GM18951 (cell line): Measurements from ENCODE around the gene ZNF821.
"Not testable (repeated sequence)": the region's sequence is repeated elsewhere in the genome, so short reads cannot be mapped to it uniquely, and the experiment has no call there.

Source experiments
- POLR2A ChIP-seq: IDR thresholded peaks from 4 replicates; pipeline ENCODE4 v1.6.1; 2011; ENCODE audit warnings: mild to moderate bottlenecking; ENCODE audit not compliant: insufficient read length, insufficient read depth; ENCODE audit errors: extremely low read depth
- in situ Hi-C: fragments of 300-500 bp; cut with MboI; formaldehyde crosslinking; loops from one replicate; pipeline ENCODE4 v1.12.0; 2022; ENCODE audit warnings: low sequenced_read_pairs, mixed read lengths, inconsistent platforms; ENCODE audit not compliant: unreplicated experiment

ZNF821 gene

DNA sequence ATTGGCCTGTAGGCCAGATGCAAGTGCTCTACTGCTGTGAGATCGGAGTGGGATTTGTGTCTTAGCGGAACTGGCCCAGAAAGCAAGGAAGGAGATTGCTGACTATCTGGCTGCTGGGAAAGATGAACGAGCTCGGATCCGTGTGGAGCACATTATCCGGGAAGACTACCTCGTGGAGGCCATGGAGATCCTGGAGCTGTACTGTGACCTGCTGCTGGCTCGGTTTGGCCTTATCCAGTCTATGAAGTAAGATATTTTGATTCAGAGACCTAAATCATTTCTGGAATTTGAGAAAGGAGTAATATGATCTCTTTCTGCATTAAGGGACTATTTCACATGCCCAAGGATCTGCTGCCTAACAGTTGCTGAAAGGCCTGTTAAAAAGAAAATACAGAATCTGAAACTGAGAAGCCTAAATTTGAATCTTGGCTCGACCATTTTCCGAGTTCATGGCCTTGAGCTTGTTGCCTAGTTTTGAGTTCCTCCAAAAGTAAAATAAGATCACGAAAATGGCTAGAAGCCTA lies 32.5 kb upstream of the ZNF821 start:
- in situ Hi-C loops, result no loop called here

DNA sequence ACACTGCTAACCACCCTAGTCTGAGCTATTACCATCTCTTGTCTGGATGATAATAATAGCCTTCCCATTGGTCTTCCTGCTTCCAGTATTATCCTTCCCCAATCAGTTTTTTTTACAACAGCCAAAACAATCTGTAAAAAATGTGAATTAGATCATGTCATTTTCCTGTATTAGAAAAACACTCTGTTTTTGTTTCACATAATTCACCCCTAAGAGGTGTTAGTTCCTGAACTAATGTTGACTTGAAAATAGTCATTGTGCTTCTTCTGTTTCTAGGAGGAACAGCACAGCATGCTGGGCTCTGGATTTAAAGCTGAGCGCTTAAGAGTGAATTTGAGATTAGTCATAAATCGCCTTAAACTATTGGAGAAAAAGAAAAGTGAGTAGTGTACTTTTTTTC lies 31.4 kb upstream of the ZNF821 start:
- in situ Hi-C loops, result no loop called here

More for the DNA sequence above, 32.5 kb upstream of the ZNF821 start:
- TF ChIP-seq POLR2A, result no peak

DNA sequence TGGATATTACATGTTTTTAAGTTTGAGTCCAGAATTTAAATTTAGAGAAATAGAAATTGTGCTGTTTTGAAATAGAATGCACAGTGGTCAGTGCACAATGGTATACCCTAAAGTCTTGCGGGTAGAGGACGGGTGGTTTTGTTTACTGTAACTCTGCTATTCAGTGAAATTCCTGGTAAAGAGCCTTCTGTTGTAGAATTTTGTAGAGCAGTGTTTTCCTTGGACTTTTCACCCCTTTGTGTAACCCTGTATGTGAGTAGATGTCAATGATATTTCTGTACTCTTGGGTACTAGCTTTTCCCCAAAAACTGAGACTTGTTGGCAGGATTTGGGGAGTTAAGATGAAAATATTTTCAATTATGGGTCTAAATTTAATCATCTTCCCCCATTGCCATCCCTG lies 30.8 kb upstream of the ZNF821 start:
- TF ChIP-seq POLR2A, result no peak
- in situ Hi-C loops, result no loop called here

More for the DNA sequence above, 31.4 kb upstream of the ZNF821 start:
- no peak for TF ChIP-seq POLR2A

DNA sequence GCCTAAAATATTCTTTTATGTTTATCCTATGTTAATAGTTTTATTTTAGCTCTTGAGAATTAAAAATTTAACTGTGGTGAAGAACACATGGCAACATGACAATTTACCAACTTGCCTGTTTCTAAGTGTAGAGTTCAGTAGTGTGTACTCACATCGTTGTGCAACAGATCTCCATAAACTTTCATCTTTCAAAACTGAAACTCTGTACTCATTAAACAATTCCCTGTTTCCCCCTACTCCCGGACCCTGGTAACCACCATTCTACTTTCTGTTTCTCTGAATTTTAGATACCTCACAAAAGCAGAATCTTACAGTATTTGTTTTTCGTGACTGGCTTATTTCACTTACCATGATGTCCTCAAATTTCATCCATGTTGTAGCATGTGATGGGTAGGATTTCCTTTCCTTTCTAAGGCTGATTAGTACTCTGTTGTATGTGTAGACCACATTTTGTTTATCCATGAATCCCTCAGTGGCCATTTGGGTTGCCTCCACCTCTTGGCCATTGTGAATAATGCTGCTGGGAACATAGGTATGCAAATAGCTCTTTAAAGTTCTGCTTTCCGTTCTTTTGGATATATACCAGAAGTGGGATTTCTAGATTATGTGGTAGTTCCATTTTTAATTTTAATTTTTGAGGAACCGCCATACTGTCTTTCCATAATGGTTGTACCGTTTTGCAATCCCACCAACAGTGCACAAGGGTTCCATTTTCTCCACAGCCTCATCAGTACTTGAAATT lies 28.7 kb upstream of the ZNF821 start:
- in situ Hi-C loops, result no loop called here

DNA sequence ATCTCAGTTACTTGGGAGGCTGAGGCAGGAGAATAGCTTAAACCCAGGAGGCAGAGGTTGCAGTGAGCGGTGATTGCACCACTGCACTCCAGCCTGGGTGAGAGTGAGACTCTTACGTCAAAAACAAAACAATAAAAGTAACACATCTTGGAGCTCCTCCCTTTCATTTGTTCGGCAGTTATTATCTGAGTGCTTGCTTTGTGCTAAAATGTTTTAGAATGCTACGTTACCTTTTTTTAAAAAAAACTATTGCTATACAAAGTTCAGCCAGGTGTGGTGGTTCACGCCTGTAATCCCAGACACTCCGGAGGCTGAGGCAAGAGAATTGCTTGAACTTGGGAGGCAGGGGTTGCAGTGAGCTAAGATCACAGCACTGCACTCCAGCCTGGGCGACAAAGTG lies 27.1 kb upstream of the ZNF821 start:
- no peak for TF ChIP-seq POLR2A
- in situ Hi-C loops, result no loop called here

More for the DNA sequence above, 28.7 kb upstream of the ZNF821 start:
- TF ChIP-seq POLR2A, result no peak

DNA sequence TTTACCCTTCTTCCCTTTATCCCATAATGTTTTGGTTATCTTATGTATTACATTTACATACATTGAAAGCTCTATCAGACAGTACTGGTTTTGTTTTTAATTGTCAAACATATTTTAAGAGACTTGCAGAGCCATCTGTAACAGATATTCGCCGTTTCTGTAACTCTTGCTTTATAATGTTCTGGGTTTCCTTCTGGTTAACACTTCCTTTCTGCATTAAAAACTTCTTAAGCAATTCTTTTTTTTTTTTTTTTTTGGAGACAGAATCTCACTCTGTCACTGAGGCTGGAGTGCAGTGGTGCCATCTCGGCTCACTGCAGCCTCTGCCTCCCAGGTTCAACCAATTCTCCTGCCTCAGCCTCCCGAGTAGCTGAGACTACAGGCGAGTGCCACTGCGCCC lies 21.8 kb upstream of the ZNF821 start:
- in situ Hi-C loops, result not testable (repeated sequence)

DNA sequence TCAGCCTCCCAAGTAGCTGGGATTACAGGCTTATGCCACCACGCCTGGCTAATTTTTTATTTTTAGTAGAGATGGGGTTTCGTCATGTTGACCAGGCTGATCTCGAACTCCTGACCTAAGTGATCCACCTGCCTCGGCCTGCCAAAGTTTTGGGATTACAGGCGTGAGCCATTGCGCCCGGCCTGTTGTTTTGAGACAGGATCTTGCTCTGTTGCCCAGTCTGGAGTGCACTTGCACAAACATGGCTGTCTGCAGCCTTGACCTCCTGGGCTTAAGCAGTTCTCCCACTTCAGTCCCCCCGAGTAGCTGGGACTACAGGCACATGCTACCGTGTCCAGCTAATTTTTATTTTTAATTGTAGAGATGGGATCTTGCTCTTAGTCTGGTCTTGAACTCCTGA lies 20.3 kb upstream of the ZNF821 start:
- no peak for TF ChIP-seq POLR2A
- in situ Hi-C loops, result no loop called here

DNA sequence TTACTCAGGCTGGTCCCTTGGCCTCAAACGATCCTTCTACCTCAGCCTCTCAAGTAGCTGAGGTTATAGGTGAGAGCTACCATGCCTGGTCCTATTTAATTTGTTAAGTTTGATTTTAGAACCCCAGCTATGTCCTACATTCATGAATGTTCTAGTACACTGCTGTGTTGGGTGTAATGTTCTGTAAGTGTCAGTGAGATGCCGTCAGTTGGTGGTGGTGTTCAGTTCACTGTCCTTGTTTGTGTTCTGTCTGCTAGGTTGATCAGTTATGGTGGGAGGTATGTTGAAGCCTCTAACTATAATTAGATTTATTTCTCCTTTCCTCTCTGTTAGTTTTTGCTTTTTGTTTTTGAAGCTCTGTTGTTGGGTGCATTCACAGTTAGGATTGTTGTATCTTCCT lies 19.6 kb upstream of the ZNF821 start:
- in situ Hi-C loops, result no loop called here
- TF ChIP-seq POLR2A, result no peak

DNA sequence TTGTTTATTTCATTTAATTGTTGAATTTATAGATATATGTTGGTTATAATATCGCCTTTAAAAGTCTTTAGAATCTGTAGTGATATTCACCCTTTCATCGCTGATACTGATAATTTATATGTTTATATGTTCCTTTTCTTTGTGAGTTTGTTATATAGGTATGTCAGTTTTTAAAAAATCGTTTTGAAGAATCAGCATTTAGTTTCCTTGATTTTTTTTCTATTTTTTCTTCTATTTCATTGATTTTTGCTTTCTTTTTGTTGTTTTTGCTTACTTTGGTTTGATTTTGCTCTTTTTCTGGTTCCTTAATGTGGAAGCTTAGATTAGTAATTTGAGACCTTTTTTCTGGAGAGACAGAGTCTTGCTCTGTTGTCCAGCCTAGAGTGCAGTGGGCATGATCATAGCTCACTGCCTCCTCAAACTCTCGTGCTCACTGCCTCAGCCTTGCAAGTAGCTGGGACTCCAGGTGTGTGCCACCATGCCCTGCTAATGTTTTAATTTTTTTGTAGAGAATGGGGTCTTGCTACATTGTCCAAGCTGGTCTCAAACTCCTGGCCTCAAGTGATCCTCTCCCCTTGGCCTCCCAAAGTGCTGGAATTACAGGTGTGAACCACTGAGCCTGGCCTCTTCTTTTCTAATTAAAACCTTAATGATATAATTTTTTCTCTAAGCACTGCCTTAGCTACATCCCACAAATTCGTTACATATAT lies 18.8 kb upstream of the ZNF821 start:
- TF ChIP-seq POLR2A, result no peak
- in situ Hi-C loops, result no loop called here

DNA sequence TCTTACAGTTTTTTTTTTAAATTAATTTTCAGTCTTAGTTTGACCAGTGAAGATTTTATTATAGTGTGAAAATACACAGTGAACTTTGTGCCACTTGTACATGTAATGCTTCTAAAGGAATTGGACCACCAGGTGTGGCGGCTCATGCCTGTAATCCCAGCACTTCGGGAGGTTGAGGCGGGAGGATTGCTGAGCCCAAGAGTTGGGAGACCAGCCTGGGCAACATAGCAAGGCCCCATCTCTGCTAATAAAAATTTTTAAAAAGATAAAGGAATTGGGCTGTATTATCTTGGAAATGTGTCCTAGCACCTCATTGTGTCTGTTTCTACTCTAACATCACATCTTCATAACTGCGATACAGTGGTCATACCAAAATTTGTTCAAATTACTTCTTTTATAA lies 15.2 kb upstream of the ZNF821 start:
- TF ChIP-seq POLR2A, result no peak
- in situ Hi-C loops, result no loop called here

DNA sequence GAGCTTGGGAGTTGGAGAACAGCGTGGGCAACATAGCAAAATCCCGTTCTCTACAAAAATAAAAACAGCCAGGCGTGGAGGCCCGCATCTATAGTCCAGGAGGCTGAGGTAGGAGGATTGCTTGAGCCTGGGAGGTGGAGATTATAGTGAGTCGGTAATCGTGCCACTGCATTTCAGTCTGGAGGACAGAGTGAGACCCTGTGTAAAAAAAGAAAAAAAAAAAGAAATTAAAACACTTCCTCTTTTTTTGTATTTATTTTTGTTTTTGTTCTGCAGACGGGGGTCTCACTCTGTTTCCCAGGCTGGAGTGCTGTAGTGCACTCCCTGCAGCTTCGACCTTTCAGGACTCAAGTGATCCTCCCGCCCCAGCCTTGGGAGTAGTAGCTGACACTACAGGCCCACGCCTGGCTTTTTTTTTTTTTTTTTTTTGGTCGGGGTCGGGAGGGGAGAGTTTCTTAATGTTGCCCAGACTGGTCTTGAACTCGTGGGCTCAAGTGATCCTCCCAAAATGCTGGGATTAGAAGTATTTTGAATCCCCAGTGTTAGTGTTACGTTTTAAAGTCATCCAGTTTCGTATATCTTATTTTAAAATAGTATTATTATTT lies 12.9 kb upstream of the ZNF821 start:
- TF ChIP-seq POLR2A, result no peak
- in situ Hi-C loops, result no loop called here

DNA sequence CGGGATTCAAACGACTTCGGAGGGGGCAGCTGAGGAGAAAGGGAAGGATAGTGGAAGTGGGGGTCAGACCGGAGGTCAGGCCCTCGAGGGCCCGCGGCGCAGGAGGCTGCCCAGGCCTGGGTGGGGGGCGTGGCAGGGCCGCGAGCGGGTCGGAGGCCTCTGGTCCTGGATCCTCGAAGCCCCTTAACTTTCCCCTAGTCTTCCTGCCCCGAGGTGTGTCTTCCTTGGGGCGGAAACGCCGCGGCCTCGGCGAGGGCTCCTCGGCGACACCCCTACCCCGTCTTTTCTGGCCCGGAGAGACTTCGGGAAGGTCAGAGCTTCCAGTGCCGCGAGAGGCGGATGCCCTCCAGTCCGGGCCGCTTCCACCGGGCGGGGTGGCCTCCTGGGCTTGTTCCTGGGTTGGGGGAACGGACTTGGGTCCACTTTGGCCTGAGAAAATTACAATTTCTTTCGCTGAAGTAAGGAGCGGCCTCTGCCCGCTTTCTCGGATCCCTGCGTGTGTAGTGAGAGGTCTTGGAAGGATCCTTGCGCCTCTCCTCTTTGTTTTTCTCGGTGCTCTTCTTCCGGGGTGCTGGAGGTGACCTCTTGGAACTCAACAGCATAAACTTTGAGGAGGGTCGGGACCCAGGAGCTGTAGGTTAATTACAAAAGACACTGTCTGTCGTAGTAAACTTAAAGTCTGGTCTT lies 11.8 kb upstream of the ZNF821 start:
- in situ Hi-C loops, result no loop called here
- no peak for TF ChIP-seq POLR2A
